Kidney (tissue), 14 donors: ENCODE results near the gene GPX2. TPM values are rescaled to one million over a fixed set of nuclear protein-coding genes. Genes with fewer than 3 reads are reported as not detected.

Experiments used
- DNase-seq, 5 donors: peaks; one replicate each; pipeline ENCODE4 v3.0.0-alpha.2; 2013 to 2020
- FAIRE-seq: peaks from 2 replicates; lab custom pipeline; 2012; peaks lifted over from hg19 to GRCh38; lab: Jason Lieb, UNC
- H3K27ac ChIP-seq, 2 donors: one replicate each; pipeline ENCODE4 v1.7.0; 2013; ENCODE audit warnings: low read depth in 2 of 2, low read length in 2 of 2, inconsistent platforms in 1 of 2
- H3K27me3 ChIP-seq: one replicate; pipeline ENCODE4 v1.7.1; 2013; ENCODE audit warnings: low read length, inconsistent platforms; ENCODE audit not compliant: control insufficient read depth, insufficient read depth
- H3K36me3 ChIP-seq, 3 donors: one replicate each; pipeline versions ENCODE4 v1.7.0 to v1.7.1; 2013; ENCODE audit warnings: low read length in 3 of 3, control low read depth in 1 of 3, inconsistent platforms in 1 of 3; ENCODE audit not compliant: insufficient read depth in 3 of 3, control insufficient read depth in 2 of 3
- H3K4me1 ChIP-seq, 3 donors: one replicate each; pipeline versions ENCODE4 v1.7.0 to v1.7.1; 2013; ENCODE audit warnings: low read length in 3 of 3, inconsistent platforms in 1 of 3, low read depth in 1 of 3; ENCODE audit not compliant: control insufficient read depth in 2 of 3, insufficient read depth in 2 of 3
- H3K4me3 ChIP-seq, 3 donors: one replicate each; pipeline versions ENCODE4 v1.7.0 to v1.8.1; 2013; ENCODE audit warnings: low read length in 3 of 3, control low read depth in 1 of 3, inconsistent platforms in 1 of 3
- H3K9ac ChIP-seq, 3 donors: one replicate each; pipeline versions ENCODE4 v1.7.0 to v1.7.1; 2013; ENCODE audit warnings: low read length in 3 of 3, control low read depth in 1 of 3, inconsistent platforms in 1 of 3
- H3K9me3 ChIP-seq, 3 donors: one replicate each; pipeline versions ENCODE4 v1.7.0 to v1.7.1; 2013; ENCODE audit warnings: low read length in 3 of 3, control low read depth in 1 of 3, inconsistent platforms in 1 of 3; ENCODE audit not compliant: control insufficient read depth in 2 of 3, insufficient read depth in 1 of 3
- CTCF ChIP-seq: IDR thresholded peaks from 3 replicates; pipeline ENCODE4 v1.5.1; 2012; ENCODE audit warnings: mild to moderate bottlenecking, moderate library complexity, borderline replicate concordance; ENCODE audit not compliant: insufficient read depth; ENCODE audit errors: extremely low read depth
- intact Hi-C: fragments of 100-400 bp; cut with DNase I; formaldehyde crosslinking; loops from one replicate; pipeline ENCODE4 v1.11.1; 2022
- polyA plus RNA-seq: library from polyadenylated mRNA; stranded (reverse); fragments of 350-450 nt; fragmentation: Illumina TruSeq; extraction: RNeasy Lipid Tissue Mini Kit (QIAGEN cat#74804); gene quantifications from one replicate; pipeline ENCODE4 v1.2.3, GENCODE V29; 2014; ENCODE audit warnings: low read depth, low replicate concordance; ENCODE audit not compliant: insufficient read depth
- total RNA-seq: library from RNA; stranded (reverse); fragmentation: NEBNext Ultra II Directional; extraction: Animal tissue kit (Norgen Biotek cat#: 25700); gene quantifications from one replicate; pipeline ENCODE4 v1.2.1, GENCODE V29; 2021
- donor health status: control.
- donor health status: control.
- donor health status: control.
- donor health status: control.
- donor health status: control.
- donor health status: DM: yes; HTN: yes; CAD: no.
- donor health status: Normal renal cell carcinoma (clear cell type).

GPX2 gene
- total and polyA plus RNA-seq, 2 donors from 2014 or later = 8.4 to 60.0 TPM

GRCh38 chr14:64918216-64918615 is 24.3 kb downstream of the GPX2 start:
- Histone ChIP-seq H3K4me3 (no peak overlapping the region), H3K4me1 (peaks cover 0 to 16% (median 9%) of the 10 kb centered on the region in 3 donors), H3K9ac (no peak overlapping the region), H3K27ac (no peak overlapping the region), H3K9me3 (no peaks in the 10 kb centered on the region), H3K27me3 (no peaks in the 10 kb centered on the region), H3K36me3 (no peaks in the 10 kb centered on the region)
- intact Hi-C loops = no loop called here
- no peak for DNase-seq
- no peak for TF ChIP-seq CTCF
- FAIRE-seq = no peak

DNA sequence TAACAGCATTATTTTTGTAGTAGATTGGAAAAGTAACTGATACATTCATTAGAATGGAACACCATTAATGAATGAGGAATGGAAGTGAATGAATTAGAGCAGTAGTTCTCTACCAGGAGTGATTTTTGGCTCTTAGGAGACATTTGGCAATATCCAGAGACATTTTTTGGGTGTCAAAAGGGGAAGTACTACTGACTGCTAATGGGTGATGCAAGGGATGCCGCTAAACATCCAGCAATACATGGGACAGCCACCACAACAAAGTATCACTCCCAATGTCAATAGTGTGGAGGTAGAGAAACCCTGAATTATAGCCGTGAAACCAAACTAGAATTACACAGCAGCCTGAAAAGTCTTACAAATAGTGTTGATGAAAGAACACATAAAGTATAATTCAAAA is 26.7 kb downstream of the GPX2 start:
- DNase-seq (no peak), FAIRE-seq (no peak)
- TF ChIP-seq CTCF = no peak
- no peaks in the 10 kb centered on the region for H3K27me3 ChIP-seq
- no peak overlapping the region for H3K9ac ChIP-seq
- peaks cover 0 to 16% (median 9%) of the 10 kb centered on the region in 3 donors for H3K4me1 ChIP-seq
- no peaks in the 10 kb centered on the region for H3K36me3 ChIP-seq
- H3K4me3 ChIP-seq = peak overlapping the region in 1 of 3 donors; percentile 90
- no peaks in the 10 kb centered on the region for H3K9me3 ChIP-seq
- H3K27ac ChIP-seq = no peak overlapping the region
- intact Hi-C loops = no loop called here

DNA sequence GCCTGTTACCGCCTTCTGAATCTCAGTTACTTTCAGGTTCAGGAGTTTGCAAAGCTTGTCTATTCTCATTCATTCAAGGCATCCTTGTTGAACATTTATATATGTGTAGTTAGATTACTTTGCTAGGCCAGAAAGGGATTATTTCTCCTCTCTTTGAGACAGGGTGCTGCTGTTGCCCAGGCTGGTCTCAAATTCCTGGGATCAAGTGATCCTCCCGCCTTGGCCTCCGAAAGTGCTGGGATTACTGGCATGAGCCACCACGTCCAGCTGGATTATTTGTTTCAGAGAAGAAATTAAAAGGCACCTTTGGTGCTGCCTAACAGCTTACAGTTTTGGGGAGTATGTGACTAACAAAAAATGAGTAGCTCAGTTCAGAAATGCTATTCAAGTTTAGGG is 27.5 kb downstream of the GPX2 start:
- intact Hi-C loops = no loop called here
- peak overlapping the region; percentile 39 to 99 (median 98) for H3K9ac ChIP-seq
- peaks cover 0 to 16% (median 9%) of the 10 kb centered on the region in 3 donors for H3K4me1 ChIP-seq
- DNase-seq (no peak), FAIRE-seq (no peak)
- peak overlapping the region in 1 of 2 donors; percentile 94 for H3K27ac ChIP-seq
- no peaks in the 10 kb centered on the region for H3K27me3 ChIP-seq
- no peaks in the 10 kb centered on the region for H3K9me3 ChIP-seq
- no peaks in the 10 kb centered on the region for H3K36me3 ChIP-seq
- peak overlapping the region; percentile 64 to 91 (median 90) for H3K4me3 ChIP-seq
- no peak for TF ChIP-seq CTCF
